ENCODE data around the gene WDR90.

DNA sequence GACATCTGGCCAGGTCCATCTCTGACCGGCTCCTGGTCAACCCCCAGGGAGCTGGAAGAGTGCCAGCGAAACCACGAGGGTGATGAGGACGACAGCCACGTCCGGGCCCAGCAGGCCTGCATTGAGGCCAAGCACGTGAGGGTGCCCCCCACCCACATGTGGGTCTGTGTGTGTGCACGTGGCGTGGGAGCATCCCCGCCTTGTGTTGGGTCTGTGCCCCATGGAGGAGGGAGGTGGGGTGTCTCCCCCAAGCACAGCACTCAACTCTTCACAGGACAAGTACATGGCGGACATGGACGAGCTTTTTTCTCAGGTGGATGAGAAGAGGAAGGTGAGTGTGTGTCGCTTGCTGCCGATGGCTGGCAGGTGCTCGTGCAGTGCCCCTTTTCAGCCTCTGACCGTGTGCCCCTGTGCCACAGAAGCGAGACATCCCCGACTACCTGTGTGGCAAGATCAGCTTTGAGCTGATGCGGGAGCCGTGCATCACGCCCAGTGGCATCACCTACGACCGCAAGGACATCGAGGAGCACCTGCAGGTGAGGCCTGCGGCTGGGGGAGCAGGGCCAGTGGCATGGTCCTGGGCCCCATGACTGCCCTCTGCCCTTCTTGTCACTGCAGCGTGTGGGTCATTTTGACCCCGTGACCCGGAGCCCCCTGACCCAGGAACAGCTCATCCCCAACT, 32.7 kb downstream of the WDR90 start:
- TF ChIP-seq, protein P1, sequence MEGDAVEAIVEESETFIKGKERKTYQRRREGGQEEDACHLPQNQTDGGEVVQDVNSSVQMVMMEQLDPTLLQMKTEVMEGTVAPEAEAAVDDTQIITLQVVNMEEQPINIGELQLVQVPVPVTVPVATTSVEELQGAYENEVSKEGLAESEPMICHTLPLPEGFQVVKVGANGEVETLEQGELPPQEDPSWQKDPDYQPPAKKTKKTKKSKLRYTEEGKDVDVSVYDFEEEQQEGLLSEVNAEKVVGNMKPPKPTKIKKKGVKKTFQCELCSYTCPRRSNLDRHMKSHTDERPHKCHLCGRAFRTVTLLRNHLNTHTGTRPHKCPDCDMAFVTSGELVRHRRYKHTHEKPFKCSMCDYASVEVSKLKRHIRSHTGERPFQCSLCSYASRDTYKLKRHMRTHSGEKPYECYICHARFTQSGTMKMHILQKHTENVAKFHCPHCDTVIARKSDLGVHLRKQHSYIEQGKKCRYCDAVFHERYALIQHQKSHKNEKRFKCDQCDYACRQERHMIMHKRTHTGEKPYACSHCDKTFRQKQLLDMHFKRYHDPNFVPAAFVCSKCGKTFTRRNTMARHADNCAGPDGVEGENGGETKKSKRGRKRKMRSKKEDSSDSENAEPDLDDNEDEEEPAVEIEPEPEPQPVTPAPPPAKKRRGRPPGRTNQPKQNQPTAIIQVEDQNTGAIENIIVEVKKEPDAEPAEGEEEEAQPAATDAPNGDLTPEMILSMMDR (IDR thresholded peaks at IDR 0.05; ENCODE audit: insufficient read depth, low read depth, low read length) = no peak
- TF ChIP-seq EZH2 (IDR thresholded peaks at IDR 0.05; ENCODE audit: insufficient read depth, low read length) = no peak
